Chondrocyte (in vitro differentiated cells): Measurements from ENCODE around the gene NINJ2. TPM values are rescaled to one million over a fixed set of nuclear protein-coding genes. Genes with fewer than 3 reads are reported as not detected.
"Not testable (repeated sequence)": the region's sequence is repeated elsewhere in the genome, so short reads cannot be mapped to it uniquely, and the experiment has no call there.

ENCODE experiments used
- DNase-seq: peaks from one replicate; pipeline ENCODE4 v3.0.0; 2021; ENCODE audit warnings: mixed read lengths, low spot score
- H3K27ac Mint-ChIP-seq: one replicate; pipeline ENCODE4 v1.8.0; 2021; ENCODE audit warnings: mild to moderate bottlenecking, moderate library complexity, mixed read lengths; ENCODE audit not compliant: unreplicated experiment
- H3K27me3 Mint-ChIP-seq: 2 replicates; pipeline ENCODE4 v1.8.0; 2021; ENCODE audit warnings: low read depth, mixed read lengths
- H3K36me3 Mint-ChIP-seq: 2 replicates; pipeline ENCODE4 v1.8.0; 2021; ENCODE audit warnings: low read depth, mixed read lengths
- H3K4me1 Mint-ChIP-seq: 2 replicates; pipeline ENCODE4 v1.8.0; 2021; ENCODE audit warnings: low read depth, mild to moderate bottlenecking, mixed read lengths
- H3K4me3 Mint-ChIP-seq: one replicate; pipeline ENCODE4 v1.8.0; 2021; ENCODE audit warnings: mild to moderate bottlenecking, moderate library complexity, mixed read lengths; ENCODE audit not compliant: unreplicated experiment
- H3K9me3 Mint-ChIP-seq: 2 replicates; pipeline ENCODE4 v1.8.0; 2021; ENCODE audit warnings: low read depth, mixed read lengths
- CTCF ChIP-seq: fragments of 200-600 bp; sonication (generic); IDR thresholded peaks from 2 replicates; pipeline ENCODE4 v1.5.0; 2021; ENCODE audit warnings: antibody characterized with exemption, mild to moderate bottlenecking, moderate library complexity
- total RNA-seq: library from RNA; stranded (reverse); gene quantifications from 3 replicates; pipeline ENCODE4 v1.2.1, GENCODE V29; 2021

Gene NINJ2
- total RNA-seq, 1 donor from 2014 or later, result 2.1 TPM

- no peaks in the 10 kb centered on the region for H3K27me3 Mint-ChIP-seq
- H3K4me1 Mint-ChIP-seq, result peaks cover 49% of the 10 kb centered on the region
- H3K36me3 Mint-ChIP-seq, result no peaks in the 10 kb centered on the region
- H3K4me3 Mint-ChIP-seq, result no peak overlapping the region
- H3K9me3 Mint-ChIP-seq, result no peaks in the 10 kb centered on the region
- no peak for DNase-seq
- H3K27ac Mint-ChIP-seq, result peak overlapping the region; percentile 74
- TF ChIP-seq CTCF, result no peak
These were observed 18.3 kb downstream of the NINJ2 start for GRCh38 chr12:644818-645552.

GRCh38 chr12:644303-644639 lies 19.0 kb downstream of the NINJ2 start:
- H3K36me3 Mint-ChIP-seq, result no peaks in the 10 kb centered on the region
- peak overlapping the region; percentile 22 for H3K27ac Mint-ChIP-seq
- peaks cover 49% of the 10 kb centered on the region for H3K4me1 Mint-ChIP-seq
- no peak for DNase-seq
- H3K4me3 Mint-ChIP-seq, result no peak overlapping the region
- H3K27me3 Mint-ChIP-seq, result no peaks in the 10 kb centered on the region
- no peaks in the 10 kb centered on the region for H3K9me3 Mint-ChIP-seq
- no peak for TF ChIP-seq CTCF

- Mint-ChIP-seq H3K4me1 (peaks cover 49% of the 10 kb centered on the region), H3K27ac (peak overlapping the region; percentile 80), H3K36me3 (no peaks in the 10 kb centered on the region), H3K9me3 (no peaks in the 10 kb centered on the region), H3K4me3 (peak overlapping the region; percentile 57), H3K27me3 (no peaks in the 10 kb centered on the region)
- DNase-seq, result no peak
- TF ChIP-seq CTCF, result no peak
These were observed 19.6 kb downstream of the NINJ2 start for GRCh38 chr12:643475-644302.

GRCh38 chr12:642633-643474 lies 20.4 kb downstream of the NINJ2 start:
- TF ChIP-seq CTCF, result peak; percentile 60
- Mint-ChIP-seq H3K4me1 (peaks cover 49% of the 10 kb centered on the region), H3K27me3 (no peaks in the 10 kb centered on the region), H3K36me3 (no peaks in the 10 kb centered on the region), H3K4me3 (peak overlapping the region; percentile 57), H3K27ac (peak overlapping the region; percentile 80), H3K9me3 (no peaks in the 10 kb centered on the region)
- DNase-seq, result no peak

GRCh38 chr12:641321-641720 lies 21.9 kb downstream of the NINJ2 start:
- H3K9me3 Mint-ChIP-seq, H3K27ac Mint-ChIP-seq, DNase-seq, H3K4me3 Mint-ChIP-seq, H3K36me3 Mint-ChIP-seq, H3K27me3 Mint-ChIP-seq: not testable (repeated sequence)
- peaks cover 42% of the 10 kb centered on the region for H3K4me1 Mint-ChIP-seq
